Common myeloid progenitor, CD34-positive (primary cell): ENCODE results near the gene DMPK.

Experiments
- CTCF ChIA-PET: fragments of 350-600 bp; sonication (Branson Sonifier 250); formaldehyde crosslinking; loops from one replicate; lab custom pipeline; 2021; ENCODE audit warnings: antibody characterized with exemption; lab: Charles Lee
- POLR2A ChIA-PET: fragments of 350-600 bp; sonication (Branson Sonifier 250); formaldehyde crosslinking; loops from one replicate; lab custom pipeline; 2021; ENCODE audit warnings: antibody characterized with exemption; lab: Charles Lee
- DNase-seq, 3 donors: peaks; one replicate each; pipeline versions ENCODE4 v3.0.0 to v3.0.0-alpha.2; 2013
- H3K27ac ChIP-seq, 2 experiments: 1 replicate in 1 of 2; 2 replicates in 1 of 2; pipeline ENCODE4 v1.7.0; 2013; ENCODE audit warnings: inconsistent platforms in 2 of 2, low read length in 2 of 2, mild to moderate bottlenecking in 2 of 2, low read depth in 1 of 2, moderate library complexity in 1 of 2; ENCODE audit not compliant: severe bottlenecking in 2 of 2, insufficient read depth in 1 of 2, poor library complexity in 1 of 2
- H3K27me3 ChIP-seq, 5 experiments: replicated peaks in 2 of 5; 1 replicate in 3 of 5; 2 replicates in 2 of 5; pipeline versions ENCODE4 v1.6.1 to v1.7.0; 2013; ENCODE audit warnings: low read length in 4 of 5, mild to moderate bottlenecking in 2 of 5, moderate library complexity in 2 of 5, inconsistent platforms in 1 of 5; ENCODE audit not compliant: insufficient read depth in 5 of 5, control insufficient read depth in 4 of 5
- H3K36me3 ChIP-seq, 4 experiments: 1 replicate in 2 of 4; 2 replicates in 2 of 4; pipeline versions ENCODE4 v1.6.1 to v1.7.0; 2013; ENCODE audit warnings: low read length in 3 of 4, control low read depth in 1 of 4, mild to moderate bottlenecking in 1 of 4; ENCODE audit not compliant: control insufficient read depth in 4 of 4, insufficient read depth in 4 of 4
- H3K4me1 ChIP-seq, 4 experiments: 1 replicate in 3 of 4; 2 replicates in 1 of 4; pipeline versions ENCODE4 v1.6.1 to v1.7.1; 2013; ENCODE audit warnings: low read length in 3 of 4, mild to moderate bottlenecking in 3 of 4, control low read depth in 1 of 4, inconsistent platforms in 1 of 4, moderate library complexity in 1 of 4; ENCODE audit not compliant: control insufficient read depth in 4 of 4, insufficient read depth in 4 of 4; ENCODE audit errors: control extremely low read depth in 1 of 4
- H3K4me3 ChIP-seq, 7 experiments: 1 replicate in 4 of 7; 2 replicates in 3 of 7; pipeline versions ENCODE4 v1.5.1 to v1.7.0; 2013; ENCODE audit warnings: mild to moderate bottlenecking in 7 of 7, low read length in 6 of 7, moderate library complexity in 6 of 7, inconsistent platforms in 2 of 7, low read depth in 2 of 7, control low read depth in 1 of 7; ENCODE audit not compliant: insufficient read depth in 4 of 7, control insufficient read depth in 1 of 7; ENCODE audit errors: extremely low read depth in 1 of 7
- H3K9me3 ChIP-seq, 5 experiments: 1 replicate in 4 of 5; 2 replicates in 1 of 5; pipeline versions ENCODE4 v1.6.1 to v1.7.1; 2013; ENCODE audit warnings: low read length in 4 of 5, mild to moderate bottlenecking in 2 of 5, inconsistent platforms in 1 of 5, low read depth in 1 of 5, moderate library complexity in 1 of 5; ENCODE audit not compliant: control insufficient read depth in 4 of 5, insufficient read depth in 2 of 5; ENCODE audit errors: control extremely low read depth in 1 of 5
- WGBS: methylation state at CpG from one replicate; pipeline ENCODE4 v1.1.5; 2013; ENCODE audit not compliant: insufficient coverage; 5-methylcytosine and 5-hydroxymethylcytosine counted together

Gene DMPK

GRCh38 chr19:45794627-45795026 lies 12.3 kb upstream of the DMPK start:
- WGBS: 79% methylated on average over 2 of the region's 2 CpGs
- no peak overlapping the region for H3K27ac ChIP-seq
- no peak overlapping the region for H3K4me3 ChIP-seq
- POLR2A ChIA-PET: no interaction called here
- DNase-seq: no peak
- H3K27me3 ChIP-seq: peaks cover 0 to 52% (median 22%) of the 10 kb centered on the region in 5 experiments
- CTCF ChIA-PET: interaction anchor here (1.2 to 15.0 kb wide), 4 partner anchors 9 to 23 kb away, joined by 3 to 138 read pairs (median 28); partner anchors contain the start of genes RSPH6A and SIX5
- peaks cover 4 to 34% (median 32%) of the 10 kb centered on the region in 4 experiments for H3K4me1 ChIP-seq
- no peaks in the 10 kb centered on the region for H3K9me3 ChIP-seq
- no peaks in the 10 kb centered on the region for H3K36me3 ChIP-seq

- ChIA-PET CTCF (interaction anchor here (2.0 to 15.0 kb wide), 2 partner anchors 15 to 22 kb away, joined by 5 to 138 read pairs; partner anchors contain the start of gene SIX5), POLR2A (interaction anchor here (0.7 kb wide), 1 partner anchor 11 kb away, joined by 3 read pairs; no protein-coding TSS in a partner anchor)
- 83% methylated on average over 2 of the region's 6 CpGs for WGBS
- H3K4me3 ChIP-seq: no peak overlapping the region
- H3K27me3 ChIP-seq: peaks cover 0 to 59% (median 29%) of the 10 kb centered on the region in 5 experiments
- H3K36me3 ChIP-seq: peaks cover 0 to 3% (median 0%) of the 10 kb centered on the region in 4 experiments
- no peak for DNase-seq
- no peak overlapping the region for H3K27ac ChIP-seq
- no peaks in the 10 kb centered on the region for H3K9me3 ChIP-seq
- peaks cover 4 to 34% (median 30%) of the 10 kb centered on the region in 4 experiments for H3K4me1 ChIP-seq
These were observed 11.6 kb upstream of the DMPK start for GRCh38 chr19:45793876-45794275.

GRCh38 chr19:45793178-45793564 lies 10.9 kb upstream of the DMPK start:
- Histone ChIP-seq H3K4me3 (peak overlapping the region in 6 of 7 experiments; percentile 19 to 77 (median 58)), H3K36me3 (peaks cover 0 to 3% (median 0%) of the 10 kb centered on the region in 4 experiments), H3K27ac (no peak overlapping the region), H3K27me3 (peaks cover 0 to 66% (median 29%) of the 10 kb centered on the region in 5 experiments), H3K9me3 (no peaks in the 10 kb centered on the region), H3K4me1 (peaks cover 4 to 34% (median 30%) of the 10 kb centered on the region in 4 experiments)
- ChIA-PET POLR2A (interaction anchor here (0.6 kb wide), 1 partner anchor 217 kb away, joined by 4 read pairs; no protein-coding TSS in a partner anchor), CTCF (interaction anchor here (1.1 to 15.0 kb wide), 2 partner anchors 22 to 25 kb away, joined by 4 to 138 read pairs; partner anchors contain the start of gene SIX5)
- DNase-seq: no peak
- 61% methylated on average over 2 of the region's 3 CpGs for WGBS

GRCh38 chr19:45792470-45793177 lies 10.3 kb upstream of the DMPK start, which contains the start of gene DMWD:
DMWD (minus strand) TSS chr19:45792845; CDS start chr19:45792756, 89 bp downstream.
- 1% methylated on average over 82 of the region's 86 CpGs for WGBS
- Histone ChIP-seq H3K36me3 (peaks cover 0 to 3% (median 0%) of the 10 kb centered on the region in 4 experiments), H3K9me3 (no peaks in the 10 kb centered on the region), H3K4me3 (peak within 1 kb of the TSS; percentile 22 to 77 (median 54)), H3K27ac (no peak within 1 kb of the TSS), H3K27me3 (peaks cover 0 to 65% (median 29%) of the 10 kb centered on the region in 5 experiments), H3K4me1 (peaks cover 4 to 34% (median 30%) of the 10 kb centered on the region in 4 experiments)
- peak; percentile 95 to 98 (median 96) for DNase-seq
- ChIA-PET CTCF (interaction anchor here (1.1 to 15.0 kb wide), 2 partner anchors 21 to 25 kb away, joined by 4 to 138 read pairs; partner anchors contain the start of gene SIX5), POLR2A (interaction anchor here (0.6 kb wide), 2 partner anchors 18 to 217 kb away, joined by 4 to 5 read pairs; no protein-coding TSS in a partner anchor)

GRCh38 chr19:45791744-45792469 lies 9.6 kb upstream of the DMPK start:
- H3K4me1 ChIP-seq: peaks cover 4 to 34% (median 30%) of the 10 kb centered on the region in 4 experiments
- no peak for DNase-seq
- CTCF ChIA-PET: interaction anchor here (0.9 to 15.0 kb wide), 3 partner anchors 10 to 20 kb away, joined by 3 to 138 read pairs (median 3); partner anchors contain the start of gene SIX5
- POLR2A ChIA-PET: interaction anchor here (0.6 kb wide), 1 partner anchor 18 kb away, joined by 5 read pairs; no protein-coding TSS in a partner anchor
- H3K9me3 ChIP-seq: no peaks in the 10 kb centered on the region
- 8% methylated on average over 30 of the region's 31 CpGs for WGBS
- H3K4me3 ChIP-seq: peak overlapping the region; percentile 22 to 77 (median 53)
- H3K27me3 ChIP-seq: peaks cover 0 to 67% (median 33%) of the 10 kb centered on the region in 5 experiments
- peaks cover 0 to 3% (median 0%) of the 10 kb centered on the region in 4 experiments for H3K36me3 ChIP-seq
- no peak overlapping the region for H3K27ac ChIP-seq

- CTCF ChIA-PET: interaction anchor here (1.6 to 15.0 kb wide), 2 partner anchors 11 to 19 kb away, joined by 3 to 138 read pairs; partner anchors contain the start of gene SIX5
These were observed 8.7 kb upstream of the DMPK start for GRCh38 chr19:45790942-45791341.

More at GRCh38 chr19:45790942-45791341, 8.7 kb upstream of the DMPK start:
- Histone ChIP-seq H3K27ac (no peak overlapping the region), H3K4me1 (peaks cover 4 to 34% (median 30%) of the 10 kb centered on the region in 4 experiments), H3K36me3 (peaks cover 0 to 3% (median 0%) of the 10 kb centered on the region in 4 experiments), H3K9me3 (no peaks in the 10 kb centered on the region), H3K4me3 (no peak overlapping the region), H3K27me3 (peaks cover 0 to 68% (median 35%) of the 10 kb centered on the region in 5 experiments)
- POLR2A ChIA-PET: no interaction called here
- DNase-seq: peak; percentile 89 to 94 (median 93)
- 0% methylated on average over 6 of the region's 8 CpGs for WGBS
